Skeletal muscle cell (primary cell): ENCODE data around the gene THRB.

Source experiments
- DNase-seq: peaks from one replicate; pipeline ENCODE4 v3.0.0-alpha.2; 2010; ENCODE audit warnings: low read depth
- H3K4me3 ChIP-seq: 2 replicates; pipeline ENCODE4 v1.5.1; 2011; ENCODE audit warnings: low read depth, mild to moderate bottlenecking, control low read depth, low read length, moderate library complexity

THRB gene

DNA sequence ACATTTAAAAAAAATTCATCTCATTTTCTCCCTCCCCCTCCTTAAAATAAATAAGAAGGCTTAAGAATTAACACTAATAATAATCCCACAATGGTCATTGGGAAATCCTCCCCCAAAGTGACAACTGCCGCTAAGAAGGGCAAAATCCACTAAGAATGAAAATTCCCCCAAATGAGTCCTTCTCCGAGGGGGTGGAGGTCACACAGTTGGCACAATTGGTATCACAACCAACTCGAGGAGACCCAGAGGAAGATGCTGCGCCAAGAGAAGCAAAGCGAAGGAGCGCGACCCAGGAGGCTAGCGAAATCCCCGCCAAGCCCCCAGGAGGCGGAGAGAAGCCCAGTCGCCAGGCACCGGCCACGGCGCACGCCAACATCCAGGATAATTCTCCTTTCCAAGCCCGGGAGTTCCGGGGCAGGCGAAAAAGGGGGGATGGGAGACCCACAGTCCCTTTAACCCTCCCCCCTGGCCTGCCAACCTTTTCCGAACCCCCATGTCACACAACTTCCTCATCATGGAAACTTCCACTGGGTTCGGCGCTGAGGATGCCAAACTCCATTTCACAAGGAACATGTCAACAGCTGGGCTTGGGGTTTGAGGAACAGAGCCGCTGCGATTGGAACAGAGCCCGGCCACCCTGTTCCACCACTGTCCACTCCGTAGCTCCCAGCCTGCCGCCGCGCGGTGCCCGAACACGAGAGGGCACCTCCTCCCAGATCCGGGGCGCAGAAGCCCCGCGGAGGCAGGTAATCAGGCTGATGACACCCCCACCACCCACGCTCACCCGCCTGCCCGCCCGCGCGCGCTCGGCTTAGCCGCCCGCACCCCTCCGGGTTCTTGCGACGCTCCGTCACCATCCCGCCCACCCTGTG lies 668 bp downstream of the THRB start:
- H3K4me3 ChIP-seq: peak overlapping the region; percentile 60
- DNase-seq: no peak

DNA sequence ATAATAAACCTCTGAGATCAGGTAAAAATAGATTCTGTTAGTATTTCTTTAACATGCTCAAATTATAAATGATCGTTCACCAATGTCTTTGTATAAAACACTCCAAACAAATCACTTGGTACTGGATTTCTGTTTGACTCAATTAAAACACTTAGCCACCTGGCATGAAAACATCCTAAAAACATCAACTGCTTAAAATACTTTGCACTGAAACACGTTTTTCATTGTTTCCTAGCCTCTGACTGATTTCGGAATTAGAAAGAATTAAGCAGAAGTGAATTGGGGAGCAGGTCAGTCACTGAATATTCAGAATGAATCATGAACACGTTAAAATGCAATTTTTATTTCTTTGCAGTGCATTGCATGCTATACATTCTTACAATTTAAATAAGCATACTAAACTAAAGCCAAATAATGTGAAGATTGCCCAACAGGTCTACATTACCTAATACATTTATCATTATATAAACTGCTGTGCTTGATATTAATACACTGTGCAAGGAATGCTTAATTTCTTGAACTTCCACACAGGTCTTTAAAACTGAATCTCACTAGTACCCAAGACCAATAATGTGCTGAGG lies 1.6 kb downstream of the THRB start:
- no peak overlapping the region for H3K4me3 ChIP-seq
- DNase-seq: no peak

DNA sequence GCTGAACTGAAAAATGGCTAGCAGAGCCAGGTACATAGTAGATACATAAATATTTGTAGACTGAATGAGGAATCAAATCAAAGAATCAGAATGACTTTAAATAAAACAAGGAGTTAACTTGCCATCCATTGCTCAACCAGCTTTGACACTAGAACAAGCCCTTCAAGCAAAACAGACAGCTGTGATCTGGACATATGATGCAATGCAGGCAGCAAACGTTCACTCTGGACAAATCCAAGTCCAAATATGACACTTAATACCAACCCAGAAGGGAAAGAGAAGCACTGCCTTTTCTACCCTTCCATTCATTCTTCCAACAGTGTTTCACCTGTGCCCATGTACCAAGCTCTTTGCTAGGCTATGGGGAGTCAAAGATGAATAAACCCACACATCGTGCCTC lies 4.5 kb downstream of the THRB start:
- DNase-seq: no peak
- H3K4me3 ChIP-seq: no peak overlapping the region

DNA sequence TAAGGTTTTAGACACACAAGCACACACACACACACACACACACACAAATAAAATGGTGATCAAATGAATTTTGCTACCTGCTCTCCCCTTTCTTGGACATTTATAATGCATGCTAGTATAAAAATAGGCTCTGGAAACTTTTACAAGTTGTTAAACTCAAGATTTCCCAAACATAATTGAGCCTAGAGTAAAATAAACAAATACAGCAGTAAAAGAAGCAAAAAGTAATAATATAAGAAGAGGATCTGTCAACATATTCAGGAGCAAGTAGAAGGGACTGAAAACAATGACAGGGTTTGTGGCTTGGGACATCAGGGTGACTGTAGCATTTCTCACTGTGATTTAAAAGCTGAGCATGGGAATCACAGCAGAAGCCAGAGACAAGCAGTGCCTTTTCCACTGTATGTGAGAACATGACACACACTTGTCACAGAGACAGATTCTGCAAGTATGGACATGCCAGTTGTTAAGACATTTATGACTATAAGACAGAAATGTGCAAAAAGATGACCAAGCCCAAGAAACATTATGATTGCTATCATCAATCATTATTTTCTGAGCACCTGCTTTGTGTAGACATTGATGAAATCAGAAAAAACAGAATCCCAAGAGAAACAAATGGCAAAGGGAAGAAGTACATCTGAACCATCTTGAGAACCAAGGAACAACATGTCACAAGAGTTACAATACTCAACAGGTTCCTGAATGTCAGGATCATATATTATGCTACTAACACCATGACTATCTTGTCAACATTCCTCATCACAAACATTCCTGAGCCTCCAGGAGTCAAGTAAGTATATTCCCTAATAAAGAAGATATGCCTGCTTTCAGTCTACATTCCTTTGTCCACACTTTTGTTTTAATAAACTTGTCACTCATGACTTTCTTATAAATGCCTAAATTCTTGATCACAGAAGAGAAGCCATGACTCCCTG lies 7.1 kb downstream of the THRB start:
- no peak for DNase-seq
- H3K4me3 ChIP-seq: no peak overlapping the region

DNA sequence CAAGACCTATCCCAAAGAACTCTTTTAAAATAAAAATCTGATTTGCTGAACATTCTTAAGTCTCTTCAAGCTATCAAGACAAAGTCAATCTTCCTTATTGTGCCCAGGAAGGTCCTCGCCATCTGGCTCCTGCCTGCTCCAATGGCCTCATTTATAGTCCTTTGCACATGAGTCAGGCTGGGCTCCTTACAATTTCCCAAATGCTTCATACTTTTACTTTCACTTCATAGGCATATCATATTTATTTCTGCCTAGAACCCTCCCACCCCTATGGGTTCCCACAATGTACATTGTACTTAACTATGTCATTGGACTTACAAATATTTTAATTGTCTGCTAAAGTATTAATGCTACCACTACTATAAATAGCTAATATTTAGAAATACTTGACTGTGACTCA lies 9.1 kb downstream of the THRB start:
- no peak for DNase-seq
- no peak overlapping the region for H3K4me3 ChIP-seq

DNA sequence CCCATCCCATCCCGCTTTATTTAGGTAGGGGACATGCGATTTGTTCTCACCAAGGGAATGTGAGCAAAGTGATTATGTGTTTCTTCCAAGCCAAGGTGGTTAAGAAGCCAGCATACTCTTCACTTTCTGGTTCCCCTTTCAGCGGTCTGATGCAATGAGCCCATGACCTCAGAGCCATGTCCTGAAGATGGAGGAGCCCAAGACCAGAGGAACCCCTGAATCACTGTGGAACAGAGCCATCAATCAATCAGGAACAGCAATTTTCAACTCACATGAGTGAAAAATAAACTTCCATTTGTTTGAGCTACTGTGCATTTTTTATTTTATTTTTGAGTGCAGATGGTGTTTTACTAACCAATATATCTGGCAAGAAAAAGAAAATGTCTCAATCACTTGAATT lies 10.8 kb downstream of the THRB start:
- H3K4me3 ChIP-seq: no peak overlapping the region
- DNase-seq: no peak

DNA sequence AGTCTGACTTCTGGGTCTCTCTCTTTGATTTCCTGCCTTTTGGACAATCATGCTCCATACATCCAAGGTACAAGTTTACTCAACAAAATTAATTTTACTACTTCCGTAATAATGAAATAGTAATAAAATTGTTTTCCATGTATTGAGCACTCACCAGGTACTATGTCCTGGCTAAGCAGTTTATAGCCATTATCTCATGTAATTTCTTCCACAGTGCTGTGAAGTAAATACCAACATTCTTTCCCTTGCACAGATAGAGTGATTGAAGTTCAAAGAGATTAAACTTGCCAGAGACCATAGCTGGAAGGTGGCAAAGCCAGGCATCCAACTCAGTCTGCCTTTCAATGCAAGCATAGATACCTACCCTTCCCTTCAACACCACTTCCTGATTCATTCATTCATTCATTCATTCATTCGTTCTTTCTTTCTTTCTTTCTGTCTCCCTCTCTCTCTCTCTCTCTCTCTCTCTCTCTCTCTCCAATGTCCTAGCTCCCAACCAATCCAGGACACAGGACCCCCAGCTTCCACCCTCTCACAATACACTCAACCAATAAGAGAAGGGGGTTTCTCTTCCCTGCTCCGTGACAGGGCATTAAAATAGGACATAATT lies 12.4 kb downstream of the THRB start:
- DNase-seq: no peak
- no peak overlapping the region for H3K4me3 ChIP-seq

DNA sequence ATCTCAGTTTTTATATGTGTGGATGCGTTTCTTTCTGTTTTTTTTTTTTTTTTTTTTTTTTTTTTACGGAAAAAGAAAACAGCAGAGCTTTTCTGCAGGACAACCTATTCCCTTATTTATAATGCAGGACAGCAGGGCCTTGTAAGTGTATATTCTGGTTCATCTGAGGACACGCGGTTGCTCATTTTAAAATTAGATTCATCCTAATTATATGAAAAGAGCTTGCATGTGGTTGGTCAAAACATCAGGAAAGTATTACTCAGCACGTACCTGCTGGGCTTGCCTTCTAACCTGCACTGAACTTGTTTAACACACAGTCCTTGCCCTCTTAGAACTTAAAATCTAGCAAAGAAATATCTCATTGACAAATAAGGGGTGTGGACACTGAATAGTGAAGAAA lies 13.5 kb downstream of the THRB start:
- H3K4me3 ChIP-seq: no peak overlapping the region
- no peak for DNase-seq

DNA sequence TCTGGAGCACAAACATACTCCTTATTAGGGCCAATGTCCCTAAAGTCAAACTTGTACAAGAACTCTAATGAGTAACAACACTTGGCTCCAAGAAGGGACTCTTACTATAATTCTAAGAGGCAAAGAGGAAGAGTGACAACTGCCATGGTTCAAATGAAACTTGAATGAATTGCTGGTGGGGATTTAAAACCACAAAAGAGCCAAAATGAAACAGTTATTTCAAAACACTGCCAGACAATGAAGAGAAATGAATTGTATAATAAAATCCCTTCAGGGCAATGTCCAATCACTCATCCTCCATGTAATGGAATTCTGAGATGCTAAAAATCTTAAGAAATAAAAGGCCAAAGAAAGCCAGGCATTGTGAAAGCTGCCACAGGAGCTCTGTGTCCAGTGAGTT lies 14.2 kb downstream of the THRB start:
- no peak overlapping the region for H3K4me3 ChIP-seq
- DNase-seq: no peak

DNA sequence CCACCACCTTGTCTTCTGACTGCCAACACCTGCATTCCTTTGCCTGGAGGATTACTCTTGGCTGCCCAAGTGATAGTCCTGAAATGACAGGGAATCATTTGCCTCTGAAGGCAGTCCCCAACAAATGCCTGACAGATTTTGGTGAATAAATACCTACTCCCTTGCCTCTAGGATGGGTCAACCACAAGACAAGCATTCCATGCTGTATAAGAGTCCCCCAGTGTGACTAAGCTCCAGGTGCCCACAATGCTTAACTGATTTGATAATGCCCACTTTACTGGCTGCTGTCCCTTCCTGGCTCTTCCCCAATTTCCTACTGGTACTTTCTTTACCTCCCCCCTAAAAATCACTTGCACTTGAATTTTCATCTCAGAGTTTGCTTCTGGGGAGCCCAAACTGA lies 14.8 kb downstream of the THRB start:
- DNase-seq: no peak
- H3K4me3 ChIP-seq: no peak overlapping the region

DNA sequence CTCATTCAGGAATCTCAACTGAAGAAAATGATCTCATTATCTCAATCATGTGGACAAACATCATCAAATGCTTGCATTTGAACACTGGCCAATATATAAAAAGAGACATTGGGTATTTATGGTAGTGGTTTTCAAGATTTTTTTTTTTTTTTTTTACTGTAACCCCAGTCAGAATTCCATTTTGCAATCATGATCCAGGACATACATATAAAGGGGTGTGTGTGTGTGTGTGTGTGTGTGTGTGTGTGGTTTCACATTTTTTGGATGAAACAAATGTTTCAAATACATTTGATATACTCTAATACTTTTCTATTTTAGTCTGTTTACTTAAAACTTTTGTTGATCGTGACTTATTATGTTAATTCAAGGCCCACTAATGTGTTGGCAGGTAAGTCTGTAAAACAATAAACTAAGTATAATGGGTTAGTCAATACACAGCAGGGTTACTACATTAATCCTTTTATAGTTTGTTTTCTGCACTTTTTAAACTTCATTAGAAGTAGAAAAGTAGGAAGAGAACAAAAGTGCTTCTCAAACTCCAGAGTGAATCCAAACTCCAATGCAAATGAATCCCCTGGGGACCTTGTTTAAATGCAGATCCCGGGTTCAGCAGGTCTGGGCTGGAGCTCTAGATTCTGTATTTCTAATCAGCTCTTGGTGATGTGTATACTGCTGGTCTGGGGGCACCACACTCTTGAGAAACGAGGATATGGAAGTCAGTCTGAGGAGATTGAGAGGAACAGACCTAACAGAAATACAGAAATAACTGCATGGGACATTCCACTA lies 17.6 kb downstream of the THRB start:
- no peak for DNase-seq
- no peak overlapping the region for H3K4me3 ChIP-seq

DNA sequence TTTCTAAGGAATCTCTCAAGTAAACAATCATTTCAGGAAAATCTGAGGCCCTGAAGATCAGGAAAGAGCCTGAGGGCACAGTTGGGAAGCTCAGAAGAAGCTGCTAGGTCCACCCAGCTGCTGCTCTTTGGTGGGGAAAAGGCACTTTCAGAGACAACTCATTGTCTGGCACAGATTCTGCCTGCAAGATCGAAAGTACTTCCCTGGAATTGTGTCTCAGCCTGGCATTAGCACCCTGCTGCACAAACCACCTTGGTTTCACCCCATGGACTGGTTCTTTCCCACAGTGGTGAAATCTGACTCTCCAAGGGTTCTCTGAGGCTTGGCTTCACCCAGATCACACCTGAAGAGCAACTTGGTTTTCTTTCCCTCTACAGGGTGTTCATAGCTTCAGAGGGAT lies 18.7 kb downstream of the THRB start:
- H3K4me3 ChIP-seq: no peak overlapping the region
- no peak for DNase-seq

DNA sequence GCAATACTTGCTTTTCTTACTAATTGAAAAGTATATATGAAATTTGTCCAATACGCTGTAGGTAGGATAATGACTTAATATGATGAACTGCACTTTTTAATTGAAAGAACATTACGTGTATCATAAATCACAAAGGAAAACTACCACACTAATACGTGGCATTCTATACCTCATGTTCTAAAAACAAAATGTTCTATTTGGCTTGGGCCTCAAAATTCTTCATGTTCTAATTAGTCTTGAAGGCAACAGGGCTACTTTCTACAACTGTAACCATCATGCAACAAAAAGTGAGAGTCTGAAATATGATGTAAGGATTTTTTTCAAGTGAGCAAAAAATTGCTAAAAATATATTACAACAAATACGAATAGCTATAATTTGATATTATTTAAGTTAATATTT lies 19.8 kb downstream of the THRB start:
- no peak for DNase-seq
- H3K4me3 ChIP-seq: no peak overlapping the region

DNA sequence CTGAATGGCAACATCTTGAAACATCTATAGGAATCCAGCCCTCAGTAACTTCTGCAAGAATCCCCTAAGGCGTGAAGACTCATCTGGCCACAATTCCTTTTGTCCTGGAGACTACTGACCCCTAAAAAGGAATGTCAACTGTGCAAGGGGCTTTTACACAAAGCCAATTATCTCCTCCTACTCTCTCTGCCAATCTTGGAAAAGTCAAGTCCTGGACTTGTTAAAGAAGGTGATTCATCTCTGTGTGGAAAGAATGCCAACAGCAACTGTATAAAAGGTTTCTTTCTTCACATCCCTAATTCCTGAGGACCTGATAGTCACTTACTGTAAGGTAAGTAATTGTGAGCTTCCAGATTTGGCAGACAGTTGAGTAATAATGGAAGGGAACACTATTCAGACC lies 22.3 kb downstream of the THRB start:
- H3K4me3 ChIP-seq: no peak overlapping the region
- DNase-seq: no peak

DNA sequence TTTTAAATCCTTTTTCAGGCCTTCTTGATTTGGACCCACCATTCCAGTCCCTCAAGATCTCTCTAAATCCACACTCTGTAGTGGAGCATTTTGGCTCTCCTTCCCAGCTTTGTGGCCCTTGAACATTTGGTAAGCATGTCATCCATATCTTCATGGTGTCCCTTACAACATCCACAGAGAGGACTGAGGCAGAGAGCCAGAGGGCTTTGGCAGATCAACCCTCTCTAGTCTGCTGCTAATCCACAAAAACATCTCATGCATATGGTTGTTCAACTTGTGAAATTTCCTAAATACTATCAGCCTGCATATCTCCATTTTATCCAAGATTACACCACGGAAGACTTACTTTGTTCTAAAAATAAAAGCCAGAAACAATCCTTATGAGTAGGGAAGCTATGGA lies 23.2 kb downstream of the THRB start:
- no peak for DNase-seq

DNA sequence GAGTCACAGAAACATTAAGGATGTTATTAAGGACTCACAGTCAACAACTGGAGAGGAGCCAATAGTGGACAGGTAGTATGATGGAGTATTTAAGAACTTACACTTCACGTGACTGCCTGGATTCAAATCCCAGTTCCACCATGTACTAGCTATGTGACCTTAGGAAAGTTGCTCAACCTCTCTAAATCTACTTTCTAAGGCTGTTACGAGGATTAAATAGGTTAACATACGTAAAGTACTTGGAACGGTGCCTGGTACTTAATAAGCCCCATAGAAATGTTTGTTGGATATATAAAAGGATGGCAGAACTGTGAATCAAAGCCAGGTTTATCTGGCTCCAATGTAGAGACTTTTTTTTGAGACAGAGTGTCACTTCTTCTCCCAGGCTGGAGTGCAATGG lies 24.4 kb downstream of the THRB start:
- DNase-seq: no peak
- H3K4me3 ChIP-seq: no peak overlapping the region

More for the DNA sequence above, 23.2 kb downstream of the THRB start:
- no peak overlapping the region for H3K4me3 ChIP-seq

DNA sequence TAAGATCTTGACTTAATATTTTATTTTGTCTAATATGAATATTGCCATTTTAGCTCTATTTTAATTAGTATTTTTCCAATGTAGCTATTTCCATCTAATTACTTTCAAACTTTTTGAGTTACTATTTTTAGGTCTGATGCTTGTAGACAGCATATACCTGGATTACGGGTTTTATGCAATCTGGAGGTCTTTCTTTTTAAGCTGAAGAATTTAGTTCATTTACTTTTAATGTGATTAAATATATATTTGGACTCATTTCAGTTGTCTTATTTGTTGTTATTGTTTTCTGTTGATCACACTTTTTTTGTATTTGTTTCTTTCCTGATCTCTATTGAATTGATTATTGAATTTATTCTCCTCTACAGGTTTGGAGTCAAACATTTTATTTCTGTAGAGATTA lies 30.3 kb downstream of the THRB start:
- no peak overlapping the region for H3K4me3 ChIP-seq
- DNase-seq: no peak

DNA sequence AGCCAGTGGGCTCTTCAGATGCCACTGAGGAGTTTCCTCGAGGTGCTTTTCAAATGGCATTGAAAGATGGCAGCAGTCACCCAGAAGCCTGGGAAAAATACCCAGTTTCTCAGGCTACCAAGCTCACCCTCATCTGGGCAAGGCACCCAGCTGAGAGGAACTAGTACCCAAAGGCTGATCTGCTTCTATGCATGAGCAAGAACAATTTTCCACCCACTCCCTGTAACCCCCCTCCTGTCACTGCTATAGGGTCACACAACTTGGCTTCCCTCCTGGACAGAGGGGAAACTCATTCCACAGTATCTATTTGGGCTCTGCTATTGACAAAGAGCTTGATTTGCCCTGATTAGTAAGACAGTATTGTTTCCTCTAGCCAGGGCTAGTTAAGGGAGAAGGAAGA lies 31.9 kb downstream of the THRB start:
- H3K4me3 ChIP-seq: no peak overlapping the region
- no peak for DNase-seq

DNA sequence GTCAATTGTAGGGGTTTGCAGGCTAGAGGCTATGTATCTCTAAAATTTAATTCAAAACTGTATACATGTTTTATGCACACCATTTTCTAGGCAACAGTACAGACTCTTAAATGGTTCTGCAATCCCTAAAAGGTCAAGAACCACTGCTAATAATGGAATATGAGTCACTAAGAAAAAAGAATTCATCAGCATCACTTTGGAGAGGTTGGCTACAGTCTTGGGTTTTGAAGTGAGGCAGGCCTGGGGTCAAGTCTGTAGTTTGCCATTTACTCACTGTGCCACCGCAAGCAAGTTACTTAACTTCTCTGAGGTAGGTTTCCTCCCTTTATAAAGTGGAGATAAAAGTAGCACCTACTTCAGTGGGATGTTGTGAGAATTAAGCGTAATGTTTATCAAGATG lies 33.7 kb downstream of the THRB start:
- no peak for DNase-seq

More for the DNA sequence above, 33.7 kb downstream of the THRB start:
- H3K4me3 ChIP-seq: no peak overlapping the region
